Astrocyte of the spinal cord (primary cell): ENCODE results near the gene POLR2M.

ENCODE experiments used
- DNase-seq: peaks from one replicate; pipeline ENCODE4 v3.0.0; 2011; ENCODE audit warnings: low read depth, low spot score
- H3K4me3 ChIP-seq: 2 replicates; pipeline ENCODE4 v1.5.1; 2011; ENCODE audit warnings: low read depth, mild to moderate bottlenecking, low read length, moderate library complexity
- CTCF ChIP-seq: IDR thresholded peaks from 2 replicates; pipeline ENCODE4 v1.5.1; 2012; ENCODE audit warnings: low read depth, mild to moderate bottlenecking, low read length, inconsistent platforms
- in situ Hi-C: cut with HindIII; loops from 2 replicates; pipeline ENCODE4 v1.10.0; 2017; ENCODE audit warnings: low sequenced_read_pairs

Gene POLR2M

DNA sequence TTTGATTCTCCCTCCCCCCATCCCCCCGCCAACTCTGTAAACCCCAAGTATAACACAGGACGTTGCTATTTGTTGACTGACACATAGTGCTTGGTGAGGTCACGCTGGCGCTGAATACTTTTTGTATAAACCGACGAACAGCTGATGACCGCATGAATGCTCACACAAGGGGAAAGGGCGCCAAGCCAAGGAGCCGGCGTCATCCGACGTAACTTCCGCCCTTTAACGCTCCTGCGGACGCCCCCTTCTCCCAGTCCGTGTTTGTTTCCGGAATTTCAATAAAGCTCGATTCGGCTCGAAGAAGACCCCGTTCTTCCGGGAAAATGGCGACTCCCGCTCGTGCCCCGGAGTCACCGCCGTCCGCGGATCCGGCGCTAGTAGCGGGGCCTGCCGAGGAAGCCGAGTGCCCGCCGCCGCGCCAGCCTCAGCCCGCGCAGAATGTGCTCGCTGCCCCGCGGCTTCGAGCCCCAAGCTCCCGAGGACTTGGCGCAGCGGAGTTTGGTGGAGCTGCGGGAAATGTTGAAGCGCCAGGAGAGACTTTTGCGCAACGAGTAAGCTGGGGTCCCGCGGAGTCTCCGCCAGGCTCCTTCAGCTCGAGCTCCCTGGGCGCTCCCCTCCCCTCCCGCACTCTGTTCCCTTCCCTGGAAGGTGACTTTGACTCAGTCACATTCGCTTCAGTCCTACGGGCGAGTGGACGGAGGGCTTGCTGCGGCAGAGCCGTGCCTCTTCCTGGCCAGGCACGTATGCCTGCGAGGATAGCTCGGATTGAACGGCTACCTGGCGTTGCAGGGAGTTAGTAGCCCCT lies at the start of gene POLR2M:
Gene POLR2M, plus strand, starts transcription at position 310 of the 805 bp plus-strand sequence. Its CDS starts 129 bp downstream, at position 439.
- no peak for TF ChIP-seq CTCF
- in situ Hi-C loops = no loop called here
- peak within 1 kb of the TSS; percentile 95 for H3K4me3 ChIP-seq
- DNase-seq = peak; percentile 99

DNA sequence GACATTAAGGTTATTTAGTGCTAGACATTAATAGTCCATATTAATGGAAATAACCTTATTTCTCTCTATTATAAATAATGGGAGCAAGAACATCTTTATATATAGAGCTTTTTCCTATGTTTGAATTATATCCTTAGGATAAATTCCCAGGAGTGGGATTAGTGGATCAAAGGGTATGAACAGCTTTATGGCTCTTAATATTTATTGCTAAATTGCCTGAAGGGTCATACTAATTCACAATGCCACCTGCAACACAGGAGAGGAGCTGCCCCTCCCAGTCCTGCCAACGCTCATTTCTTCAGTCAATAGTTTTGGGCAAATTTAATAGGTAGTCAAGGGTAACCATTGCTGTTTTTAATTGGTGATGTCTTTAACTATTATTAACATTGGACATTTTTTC lies 48.9 kb upstream of the POLR2M start:
- no peak for DNase-seq
- no peak overlapping the region for H3K4me3 ChIP-seq
- TF ChIP-seq CTCF = no peak
- in situ Hi-C loops = no loop called here

DNA sequence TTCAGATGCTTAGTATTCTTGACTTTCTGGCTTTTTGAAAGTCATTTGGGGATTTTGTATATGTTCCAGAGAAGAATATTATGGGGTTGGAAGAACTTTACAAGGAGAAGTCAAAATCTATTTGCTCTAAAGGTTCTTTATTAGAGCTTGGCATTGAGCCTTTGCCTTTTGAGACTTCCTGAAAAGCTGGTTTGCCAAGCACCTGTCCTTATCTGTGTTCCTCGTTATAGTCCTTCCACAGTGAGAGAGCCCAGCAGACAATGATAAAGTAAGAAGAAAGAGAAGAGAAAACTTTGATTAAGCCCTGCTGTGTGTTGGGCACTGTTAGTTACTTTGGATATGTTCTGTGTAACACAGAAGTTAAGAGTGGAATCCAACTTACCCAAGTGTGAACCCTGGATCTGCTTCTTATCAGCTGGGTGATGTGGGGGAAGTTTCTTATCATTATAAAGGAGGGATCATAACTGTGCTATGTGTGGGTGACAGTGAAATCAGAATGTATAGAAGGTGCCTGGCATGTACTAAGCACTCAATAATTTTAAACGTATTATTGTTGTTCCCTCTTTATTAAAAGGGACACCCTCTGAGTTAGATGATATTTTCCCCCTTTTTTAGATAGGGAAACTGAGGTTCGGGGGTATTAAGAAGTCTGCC lies 44.3 kb upstream of the POLR2M start:
- TF ChIP-seq CTCF = no peak
- no peak overlapping the region for H3K4me3 ChIP-seq
- no peak for DNase-seq
- in situ Hi-C loops = no loop called here

- DNase-seq = no peak
- in situ Hi-C loops = no loop called here
- TF ChIP-seq CTCF = no peak
- no peak overlapping the region for H3K4me3 ChIP-seq
Measured at GRCh38 chr15:57662802-57663201, 43.7 kb upstream of the POLR2M start.

DNA sequence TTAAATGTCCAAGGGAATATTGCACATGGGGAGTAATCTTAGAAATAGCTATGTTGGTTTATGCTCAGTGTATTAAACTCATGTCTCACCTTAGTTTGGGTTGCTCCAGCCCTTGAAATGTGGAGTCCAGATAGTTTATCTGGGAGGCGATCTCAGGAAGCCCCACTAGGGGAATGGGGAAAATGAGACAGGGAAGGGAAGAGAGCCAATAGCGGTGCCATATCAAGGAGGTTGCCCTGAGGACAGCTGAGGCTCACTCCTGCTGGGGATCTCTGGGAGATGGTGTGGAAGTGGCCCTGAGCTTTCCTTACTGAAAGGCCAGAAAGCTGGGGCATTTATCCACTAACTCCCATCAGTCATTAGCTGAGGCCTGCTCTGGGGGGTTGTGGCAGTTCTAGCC lies 43.3 kb upstream of the POLR2M start:
- DNase-seq = no peak
- in situ Hi-C loops = no loop called here
- no peak for TF ChIP-seq CTCF
- no peak overlapping the region for H3K4me3 ChIP-seq

DNA sequence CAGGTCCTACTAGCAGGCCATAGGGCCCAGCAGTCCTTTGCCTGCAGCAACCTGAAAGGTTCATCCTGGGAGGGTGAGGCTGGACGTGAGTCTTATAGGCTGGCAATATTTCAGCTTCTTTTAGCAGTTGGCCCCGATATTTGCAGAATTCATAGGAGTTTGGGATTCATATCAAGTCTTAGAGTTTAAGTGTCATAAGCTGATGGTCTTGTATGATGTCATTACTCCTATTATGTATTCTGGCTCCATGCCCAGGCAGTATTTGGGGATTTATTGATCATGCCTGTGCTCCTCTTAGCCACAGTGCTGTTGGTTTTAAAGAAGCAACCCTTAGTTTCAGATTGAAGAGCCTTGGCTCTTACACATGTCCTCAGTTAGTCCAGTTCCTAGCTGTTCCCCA lies 41.3 kb upstream of the POLR2M start:
- in situ Hi-C loops = no loop called here
- no peak overlapping the region for H3K4me3 ChIP-seq
- no peak for TF ChIP-seq CTCF
- no peak for DNase-seq
